Testis (tissue), 2 donors: ENCODE data around the gene NLGN4X.

Source experiments
- CTCF ChIP-seq, 3 experiments: fragments of 450-650 bp in 2 of 3; fragments of 200-600 bp in 1 of 3; sonication (generic) in 1 of 3; IDR thresholded peaks; one replicate each; pipeline ENCODE4 v1.5.1; 2016 to 2019; ENCODE audit warnings: antibody characterized with exemption in 3 of 3, mild to moderate bottlenecking in 2 of 3, moderate library complexity in 1 of 3
- POLR2A ChIP-seq: fragments of 450-650 bp; IDR thresholded peaks from one replicate; pipeline ENCODE4 v1.6.1; 2017; ENCODE audit warnings: antibody characterized with exemption, mild to moderate bottlenecking, moderate library complexity

GRCh38 chrX:6021316-6022091, 207.2 kb downstream of the NLGN4X start:
- peak in 2 of 3 experiments; percentile 49 to 59 for TF ChIP-seq CTCF (IDR thresholded peaks at IDR 0.05)
- no peak for TF ChIP-seq POLR2A
